H1 (cell line): ENCODE data around the gene ZNF592. TPM values are rescaled to one million over a fixed set of nuclear protein-coding genes. Genes with fewer than 3 reads are reported as not detected.

Source experiments
- CTCF ChIA-PET: fragments of 300-600 bp; sonication (Branson Sonifier 250); formaldehyde crosslinking; loops from one replicate; lab custom pipeline; 2021; ENCODE audit not compliant: partially characterized antibody; lab: Charles Lee
- POLR2A ChIA-PET: fragments of 300-600 bp; sonication (Branson Sonifier 250); formaldehyde crosslinking; loops from one replicate; lab custom pipeline; 2021; ENCODE audit warnings: inconsistent platforms; ENCODE audit not compliant: partially characterized antibody; lab: Charles Lee
- DNase-seq, 2 experiments: peaks; one replicate each; pipeline versions ENCODE4 v3.0.0 to v3.0.0-alpha.2; 2010 to 2022; ENCODE audit warnings: low spot score in 2 of 2, low read depth in 1 of 2, mixed read lengths in 1 of 2
- FAIRE-seq: peaks from 2 replicates; lab custom pipeline; 2011; peaks lifted over from hg19 to GRCh38; lab: Jason Lieb, UNC
- H2AFZ ChIP-seq: 2 replicates; pipeline ENCODE4 v1.8.1; 2012; ENCODE audit warnings: low read length, inconsistent platforms
- H2AK5ac ChIP-seq: 2 replicates; pipeline ENCODE4 v1.6.1; 2013; ENCODE audit warnings: low read depth, low read length
- H2BK120ac ChIP-seq: replicated peaks from 2 replicates; pipeline ENCODE3; 2013; ENCODE audit warnings: low read depth, low read length, inconsistent platforms
- H2BK12ac ChIP-seq: 2 replicates; pipeline ENCODE4 v1.6.1; 2013; ENCODE audit warnings: low read depth, low read length
- H2BK15ac ChIP-seq: 2 replicates; pipeline ENCODE4 v1.6.1; 2013; ENCODE audit warnings: low read length
- H2BK20ac ChIP-seq: 2 replicates; pipeline ENCODE4 v1.6.1; 2013; ENCODE audit warnings: low read length
- H2BK5ac ChIP-seq: 2 replicates; pipeline ENCODE4 v1.6.1; 2013; ENCODE audit warnings: low read depth, low read length
- H3K14ac ChIP-seq: 2 replicates; pipeline ENCODE4 v1.6.1; 2013; ENCODE audit warnings: inconsistent platforms; ENCODE audit not compliant: insufficient read length
- H3K18ac ChIP-seq: 2 replicates; pipeline ENCODE4 v1.6.1; 2013; ENCODE audit warnings: low read length; ENCODE audit errors: extremely low read depth
- H3K23ac ChIP-seq: 2 replicates; pipeline ENCODE4 v1.6.1; 2013; ENCODE audit warnings: inconsistent platforms; ENCODE audit not compliant: insufficient read length
- H3K23me2 ChIP-seq: 2 replicates; pipeline ENCODE4 v1.6.1; 2013; ENCODE audit warnings: low read depth, low read length
- H3K27ac ChIP-seq: 2 replicates; pipeline ENCODE4 v1.6.1; 2011; ENCODE audit warnings: low read depth, low read length, inconsistent platforms
- H3K27me3 ChIP-seq, 4 experiments: replicated peaks in 1 of 4; 1 replicate in 1 of 4; 2 replicates in 3 of 4; pipeline versions ENCODE4 v1.6.1 to v1.8.1; 2011 to 2013; ENCODE audit warnings: low read length in 3 of 4, mild to moderate bottlenecking in 3 of 4, inconsistent platforms in 2 of 4, mixed read lengths in 2 of 4, moderate library complexity in 1 of 4; ENCODE audit not compliant: control insufficient read depth in 3 of 4, insufficient read depth in 3 of 4; ENCODE audit errors: extremely low read depth in 1 of 4
- H3K36me3 ChIP-seq, 4 experiments: 2 replicates each; pipeline versions ENCODE4 v1.6.1 to v1.8.1; 2011 to 2013; ENCODE audit warnings: mild to moderate bottlenecking in 4 of 4, low read length in 3 of 4, moderate library complexity in 2 of 4, control low read depth in 1 of 4, inconsistent platforms in 1 of 4; ENCODE audit not compliant: insufficient read depth in 4 of 4, control insufficient read depth in 2 of 4
- H3K4ac ChIP-seq: replicated peaks from 2 replicates; pipeline ENCODE3; 2013; ENCODE audit warnings: low read length, low read depth, mixed read lengths, inconsistent platforms; ENCODE audit not compliant: insufficient read length
- H3K4me1 ChIP-seq, 4 experiments: replicated peaks in 1 of 4; 1 replicate in 1 of 4; 2 replicates in 3 of 4; pipeline versions ENCODE4 v1.6.1 to v1.8.1; 2011 to 2013; ENCODE audit warnings: low read length in 3 of 4, inconsistent platforms in 2 of 4, mixed read lengths in 1 of 4; ENCODE audit not compliant: insufficient read depth in 4 of 4, control insufficient read depth in 3 of 4
- H3K4me2 ChIP-seq, 2 experiments: 2 replicates each; pipeline versions ENCODE4 v1.6.1 to v1.8.1; 2011 to 2013; ENCODE audit warnings: low read depth in 2 of 2, low read length in 2 of 2, control low read depth in 1 of 2, inconsistent platforms in 1 of 2, mild to moderate bottlenecking in 1 of 2; ENCODE audit not compliant: insufficient read depth in 1 of 2
- H3K4me3 ChIP-seq, 4 experiments: fragments of 200-600, 300-600 bp in 1 of 4; sonication (generic), shearing (Covaris generic), sonication (Bioruptor Twin) in 1 of 4; 2 replicates each; pipeline versions ENCODE4 v1.5.1 to v1.8.1; 2011 to 2016; ENCODE audit warnings: low read length in 4 of 4, low read depth in 3 of 4, control low read depth in 2 of 4, inconsistent platforms in 2 of 4, mild to moderate bottlenecking in 2 of 4, mixed read lengths in 1 of 4, moderate library complexity in 1 of 4; ENCODE audit not compliant: insufficient read depth in 2 of 4; ENCODE audit errors: extremely low read depth in 1 of 4
- H3K56ac ChIP-seq: replicated peaks from 2 replicates; pipeline ENCODE3; 2013; ENCODE audit warnings: low read depth, mild to moderate bottlenecking, mixed read lengths, low read length, inconsistent platforms; ENCODE audit not compliant: insufficient read length
- H3K79me1 ChIP-seq: 2 replicates; pipeline ENCODE4 v1.6.1; 2013; ENCODE audit warnings: low read depth, low read length, control low read depth
- H3K79me2 ChIP-seq, 2 experiments: 2 replicates each; pipeline versions ENCODE4 v1.6.1 to v1.8.1; 2012 to 2013; ENCODE audit warnings: low read length in 2 of 2, mild to moderate bottlenecking in 2 of 2, inconsistent platforms in 1 of 2; ENCODE audit not compliant: insufficient read depth in 2 of 2, control insufficient read depth in 1 of 2
- H3K9ac ChIP-seq, 4 experiments: replicated peaks in 1 of 4; 1 replicate in 1 of 4; 2 replicates in 3 of 4; pipeline versions ENCODE4 v1.6.1 to v1.8.1; 2011 to 2013; ENCODE audit warnings: low read depth in 3 of 4, low read length in 3 of 4, control low read depth in 2 of 4, mild to moderate bottlenecking in 2 of 4, moderate library complexity in 2 of 4, inconsistent platforms in 1 of 4; ENCODE audit errors: extremely low read depth in 1 of 4
- H3K9me3 ChIP-seq, 2 experiments: 2 replicates each; pipeline versions ENCODE4 v1.6.1 to v1.8.1; 2012 to 2013; ENCODE audit warnings: mild to moderate bottlenecking in 2 of 2, moderate library complexity in 2 of 2, control low read depth in 1 of 2, inconsistent platforms in 1 of 2, low read depth in 1 of 2, low read length in 1 of 2, mixed read lengths in 1 of 2; ENCODE audit not compliant: insufficient read depth in 2 of 2
- H4K20me1 ChIP-seq, 2 experiments: replicated peaks in 1 of 2; 2 replicates each; pipeline versions ENCODE3 to v1.8.1; 2011 to 2013; ENCODE audit warnings: inconsistent platforms in 2 of 2, low read length in 2 of 2, mild to moderate bottlenecking in 1 of 2; ENCODE audit not compliant: insufficient read depth in 2 of 2, control insufficient read depth in 1 of 2
- H4K5ac ChIP-seq: 2 replicates; pipeline ENCODE4 v1.6.1; 2013; ENCODE audit warnings: low read length, low read depth, mixed read lengths, inconsistent platforms; ENCODE audit not compliant: insufficient read length
- H4K8ac ChIP-seq: 2 replicates; pipeline ENCODE4 v1.8.0; 2013; ENCODE audit warnings: mild to moderate bottlenecking, moderate library complexity, low read length, inconsistent platforms; ENCODE audit not compliant: insufficient read depth; ENCODE audit errors: extremely low read depth
- H4K91ac ChIP-seq: replicated peaks from 2 replicates; pipeline ENCODE3; 2013; ENCODE audit warnings: low read length, mixed read lengths, inconsistent platforms; ENCODE audit not compliant: insufficient read length
- ASH2L ChIP-seq: fragments of 200-600, 300-600 bp; sonication (generic); IDR thresholded peaks from one replicate; pipeline ENCODE4 v1.7.1; 2017; ENCODE audit warnings: low read length
- BCL11A ChIP-seq, 2 experiments: IDR thresholded peaks; one replicate each; pipeline ENCODE4 v1.6.1; 2011; ENCODE audit warnings: low read depth in 2 of 2, low read length in 2 of 2, mild to moderate bottlenecking in 2 of 2
- E2F6 ChIP-seq: IDR thresholded peaks from 2 replicates; pipeline ENCODE4 v1.6.1; 2012; ENCODE audit warnings: inconsistent platforms
- KDM5A ChIP-seq: fragments of 200-600 bp; IDR thresholded peaks from 2 replicates; pipeline ENCODE4 v1.7.1; 2012; ENCODE audit warnings: mild to moderate bottlenecking, low read length, inconsistent platforms, mixed read lengths
- SIX5 ChIP-seq: IDR thresholded peaks from 2 replicates; pipeline ENCODE4 v1.6.1; 2011; ENCODE audit warnings: mild to moderate bottlenecking, low read depth, low read length
- TBP ChIP-seq: IDR thresholded peaks from 2 replicates; pipeline ENCODE4 v1.6.1; 2011; ENCODE audit warnings: low read depth, low read length, improper control_type of control experiment
- ZNF274 ChIP-seq: IDR thresholded peaks from 2 replicates; pipeline ENCODE4 v1.7.0; 2012; ENCODE audit warnings: low read length, borderline replicate concordance; ENCODE audit errors: extremely low read depth
- WGBS, 2 experiments: shearing (Covaris generic) in 1 of 2; methylation state at CpG; one replicate each; pipeline versions ENCODE4 v1.1.6 to v1.1.7; 2013 to 2015; ENCODE audit warnings: low lambda C conversion rate in 2 of 2, mixed read lengths in 2 of 2, inconsistent platforms in 1 of 2, low coverage in 1 of 2, missing lambda C conversion rate in 1 of 2; ENCODE audit not compliant: insufficient replicate concordance in 2 of 2, insufficient coverage in 1 of 2, insufficient read length in 1 of 2; ENCODE audit errors: extremely low coverage in 1 of 2, missing lambda C conversion rate in 1 of 2; 5-methylcytosine and 5-hydroxymethylcytosine counted together
- polyA plus RNA-seq, 7 experiments: library from polyadenylated mRNA; depleted of rRNA in 3 of 7; stranded (reverse) in 5 of 7; unstranded in 2 of 7; fragments of >200 nt in 5 of 7; fragments of 200-250 nt in 2 of 7; gene quantifications; 1 replicate in 5 of 7; 2 replicates in 1 of 7; 4 replicates in 1 of 7; pipeline versions ENCODE4 v1.2.1 to v1.2.3, GENCODE V29; 2011 to 2013; ENCODE audit warnings: missing spikeins in 2 of 7, mixed read lengths in 2 of 7
- total RNA-seq: library from RNA; stranded (reverse); fragmentation: NEBNext Ultra II Directional; extraction: Animal tissue kit (Norgen Biotek cat#: 25700); gene quantifications from 2 replicates; pipeline ENCODE4 v1.2.1, GENCODE V29; 2021

Gene ZNF592
- total and polyA plus RNA-seq, 2 of the 8 experiments (the other 6 are each of a cell fraction or from before 2014, with no cell fraction given) = 14.2 to 33.0 TPM

DNA sequence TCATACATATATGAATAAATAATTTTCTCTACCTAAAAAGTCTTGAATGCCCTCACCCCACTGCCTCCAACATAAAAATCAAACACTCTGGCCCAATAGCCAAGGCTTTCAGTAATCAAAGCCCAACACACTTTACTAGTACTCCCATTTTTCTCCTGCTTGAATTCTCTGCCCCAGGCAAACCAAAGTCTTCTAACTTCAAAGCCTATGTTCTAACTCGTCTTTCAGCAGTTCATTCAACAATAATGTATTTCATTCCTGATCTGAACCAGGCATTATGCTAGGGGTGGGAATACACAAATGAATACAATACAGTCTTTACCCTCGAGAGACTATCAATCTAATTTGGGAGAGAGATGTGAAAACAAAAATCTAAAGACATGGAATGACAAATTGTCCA lies 11.4 kb upstream of the ZNF592 start:
- ChIA-PET CTCF (no interaction called here), POLR2A (interaction anchor here (2.7 to 5.7 kb wide), 3 partner anchors 10 to 20 kb away, joined by 18 to 43 read pairs (median 30); partner anchors contain the start of genes SEC11A and ZNF592)
- Histone ChIP-seq H3K56ac (no peak overlapping the region), H3K4me3 (no peak overlapping the region), H2AK5ac (no peak overlapping the region), H2BK20ac (no peak overlapping the region), H3K23me2 (no peaks in the 10 kb centered on the region), H3K14ac (no peak overlapping the region), H4K8ac (no peak overlapping the region), H3K9ac (no peak overlapping the region), H3K27ac (no peak overlapping the region), H3K79me2 (no peaks in the 10 kb centered on the region), H3K18ac (no peak overlapping the region), H2BK5ac (no peak overlapping the region), H2BK15ac (no peak overlapping the region), H3K27me3 (no peaks in the 10 kb centered on the region), H3K4me1 (peaks cover 5 to 11% (median 8%) of the 10 kb centered on the region in 4 experiments), H3K4ac (no peak overlapping the region), H3K79me1 (0 out of 2 replicates have a peak, but pooled peaks cover 2% of the 10 kb centered on the region), H2BK12ac (no peak overlapping the region), H3K4me2 (no peak overlapping the region), H4K5ac (no peak overlapping the region), H4K20me1 (no peaks in the 10 kb centered on the region), H4K91ac (no peak overlapping the region), H3K36me3 (no peaks in the 10 kb centered on the region), H2BK120ac (no peak overlapping the region), H3K9me3 (no peaks in the 10 kb centered on the region), H2AFZ (no peak overlapping the region), H3K23ac (no peak overlapping the region)
- 89% methylated on average over 2 of the region's 2 CpGs; no CpG with 5 or more reads in 1 of the 2 experiments for WGBS, 2 experiments
- FAIRE-seq (no peak), DNase-seq (no peak)
- TF ChIP-seq TBP = no peak
- TF ChIP-seq E2F6 = no peak
- no peak for TF ChIP-seq ZNF274
- TF ChIP-seq BCL11A (IDR thresholded peaks at IDR 0.05; ENCODE audit: low read depth in 2 of 2, low read length in 2 of 2) = no peak
- no peak for TF ChIP-seq KDM5A
- TF ChIP-seq SIX5 = no peak
- TF ChIP-seq ASH2L = no peak
